ENCODE results near the gene SPO11.

DNA sequence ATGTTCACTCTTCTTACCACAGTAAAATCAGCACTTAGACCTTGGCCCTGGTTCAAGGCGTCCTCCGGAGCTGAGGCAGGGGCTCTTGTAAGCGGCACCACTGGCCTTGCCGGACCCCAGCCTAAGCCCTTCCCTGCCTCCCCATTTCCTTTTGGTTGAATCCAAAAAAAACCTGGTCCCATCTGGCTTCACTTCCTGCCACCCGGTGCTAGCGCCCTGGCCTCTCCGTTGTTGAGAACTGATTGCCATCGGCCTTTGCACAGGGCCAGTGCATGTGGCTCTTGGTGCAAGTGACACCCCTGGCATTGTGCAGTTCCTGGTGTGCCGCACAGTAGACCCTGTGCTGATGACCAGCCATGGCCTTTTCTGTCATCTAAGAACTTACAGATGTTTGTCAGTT lies 42.6 kb downstream of the SPO11 start:
- TF ChIP-seq, protein P1, sequence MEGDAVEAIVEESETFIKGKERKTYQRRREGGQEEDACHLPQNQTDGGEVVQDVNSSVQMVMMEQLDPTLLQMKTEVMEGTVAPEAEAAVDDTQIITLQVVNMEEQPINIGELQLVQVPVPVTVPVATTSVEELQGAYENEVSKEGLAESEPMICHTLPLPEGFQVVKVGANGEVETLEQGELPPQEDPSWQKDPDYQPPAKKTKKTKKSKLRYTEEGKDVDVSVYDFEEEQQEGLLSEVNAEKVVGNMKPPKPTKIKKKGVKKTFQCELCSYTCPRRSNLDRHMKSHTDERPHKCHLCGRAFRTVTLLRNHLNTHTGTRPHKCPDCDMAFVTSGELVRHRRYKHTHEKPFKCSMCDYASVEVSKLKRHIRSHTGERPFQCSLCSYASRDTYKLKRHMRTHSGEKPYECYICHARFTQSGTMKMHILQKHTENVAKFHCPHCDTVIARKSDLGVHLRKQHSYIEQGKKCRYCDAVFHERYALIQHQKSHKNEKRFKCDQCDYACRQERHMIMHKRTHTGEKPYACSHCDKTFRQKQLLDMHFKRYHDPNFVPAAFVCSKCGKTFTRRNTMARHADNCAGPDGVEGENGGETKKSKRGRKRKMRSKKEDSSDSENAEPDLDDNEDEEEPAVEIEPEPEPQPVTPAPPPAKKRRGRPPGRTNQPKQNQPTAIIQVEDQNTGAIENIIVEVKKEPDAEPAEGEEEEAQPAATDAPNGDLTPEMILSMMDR (conservative IDR thresholded peaks at IDR 0.05; ENCODE audit: low read depth in 2 of 2): no peak
- TF ChIP-seq CREB1 (CRISPR knock-in tag; IDR thresholded peaks at IDR 0.05; ENCODE audit: low read depth) (no peak), ZNF331 (CRISPR knock-in tag; IDR thresholded peaks at IDR 0.05; ENCODE audit: low read depth) (no peak), EZH2phosphoT487 (IDR thresholded peaks at IDR 0.05; ENCODE audit: unreplicated experiment) (no peak), POLR2AphosphoS5 (IDR thresholded peaks at IDR 0.05; ENCODE audit: low read depth) (no peak), EZH2 (IDR thresholded peaks at IDR 0.05; ENCODE audit: low read depth, unreplicated experiment) (no peak), NANOG (IDR thresholded peaks at IDR 0.05; ENCODE audit: borderline replicate concordance) (no peak), ZNF114 (CRISPR knock-in tag; IDR thresholded peaks at IDR 0.05) (no peak), STAT1 (IDR thresholded peaks at IDR 0.05; ENCODE audit: unreplicated experiment) (no peak)
- TF ChIP-seq, protein P2, sequence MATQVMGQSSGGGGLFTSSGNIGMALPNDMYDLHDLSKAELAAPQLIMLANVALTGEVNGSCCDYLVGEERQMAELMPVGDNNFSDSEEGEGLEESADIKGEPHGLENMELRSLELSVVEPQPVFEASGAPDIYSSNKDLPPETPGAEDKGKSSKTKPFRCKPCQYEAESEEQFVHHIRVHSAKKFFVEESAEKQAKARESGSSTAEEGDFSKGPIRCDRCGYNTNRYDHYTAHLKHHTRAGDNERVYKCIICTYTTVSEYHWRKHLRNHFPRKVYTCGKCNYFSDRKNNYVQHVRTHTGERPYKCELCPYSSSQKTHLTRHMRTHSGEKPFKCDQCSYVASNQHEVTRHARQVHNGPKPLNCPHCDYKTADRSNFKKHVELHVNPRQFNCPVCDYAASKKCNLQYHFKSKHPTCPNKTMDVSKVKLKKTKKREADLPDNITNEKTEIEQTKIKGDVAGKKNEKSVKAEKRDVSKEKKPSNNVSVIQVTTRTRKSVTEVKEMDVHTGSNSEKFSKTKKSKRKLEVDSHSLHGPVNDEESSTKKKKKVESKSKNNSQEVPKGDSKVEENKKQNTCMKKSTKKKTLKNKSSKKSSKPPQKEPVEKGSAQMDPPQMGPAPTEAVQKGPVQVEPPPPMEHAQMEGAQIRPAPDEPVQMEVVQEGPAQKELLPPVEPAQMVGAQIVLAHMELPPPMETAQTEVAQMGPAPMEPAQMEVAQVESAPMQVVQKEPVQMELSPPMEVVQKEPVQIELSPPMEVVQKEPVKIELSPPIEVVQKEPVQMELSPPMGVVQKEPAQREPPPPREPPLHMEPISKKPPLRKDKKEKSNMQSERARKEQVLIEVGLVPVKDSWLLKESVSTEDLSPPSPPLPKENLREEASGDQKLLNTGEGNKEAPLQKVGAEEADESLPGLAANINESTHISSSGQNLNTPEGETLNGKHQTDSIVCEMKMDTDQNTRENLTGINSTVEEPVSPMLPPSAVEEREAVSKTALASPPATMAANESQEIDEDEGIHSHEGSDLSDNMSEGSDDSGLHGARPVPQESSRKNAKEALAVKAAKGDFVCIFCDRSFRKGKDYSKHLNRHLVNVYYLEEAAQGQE (IDR thresholded peaks at IDR 0.05; ENCODE audit: unreplicated experiment): no peak
- TF ChIP-seq, protein P3, sequence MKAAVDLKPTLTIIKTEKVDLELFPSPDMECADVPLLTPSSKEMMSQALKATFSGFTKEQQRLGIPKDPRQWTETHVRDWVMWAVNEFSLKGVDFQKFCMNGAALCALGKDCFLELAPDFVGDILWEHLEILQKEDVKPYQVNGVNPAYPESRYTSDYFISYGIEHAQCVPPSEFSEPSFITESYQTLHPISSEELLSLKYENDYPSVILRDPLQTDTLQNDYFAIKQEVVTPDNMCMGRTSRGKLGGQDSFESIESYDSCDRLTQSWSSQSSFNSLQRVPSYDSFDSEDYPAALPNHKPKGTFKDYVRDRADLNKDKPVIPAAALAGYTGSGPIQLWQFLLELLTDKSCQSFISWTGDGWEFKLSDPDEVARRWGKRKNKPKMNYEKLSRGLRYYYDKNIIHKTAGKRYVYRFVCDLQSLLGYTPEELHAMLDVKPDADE (IDR thresholded peaks at IDR 0.05): no peak
- TF ChIP-seq, protein P4, sequence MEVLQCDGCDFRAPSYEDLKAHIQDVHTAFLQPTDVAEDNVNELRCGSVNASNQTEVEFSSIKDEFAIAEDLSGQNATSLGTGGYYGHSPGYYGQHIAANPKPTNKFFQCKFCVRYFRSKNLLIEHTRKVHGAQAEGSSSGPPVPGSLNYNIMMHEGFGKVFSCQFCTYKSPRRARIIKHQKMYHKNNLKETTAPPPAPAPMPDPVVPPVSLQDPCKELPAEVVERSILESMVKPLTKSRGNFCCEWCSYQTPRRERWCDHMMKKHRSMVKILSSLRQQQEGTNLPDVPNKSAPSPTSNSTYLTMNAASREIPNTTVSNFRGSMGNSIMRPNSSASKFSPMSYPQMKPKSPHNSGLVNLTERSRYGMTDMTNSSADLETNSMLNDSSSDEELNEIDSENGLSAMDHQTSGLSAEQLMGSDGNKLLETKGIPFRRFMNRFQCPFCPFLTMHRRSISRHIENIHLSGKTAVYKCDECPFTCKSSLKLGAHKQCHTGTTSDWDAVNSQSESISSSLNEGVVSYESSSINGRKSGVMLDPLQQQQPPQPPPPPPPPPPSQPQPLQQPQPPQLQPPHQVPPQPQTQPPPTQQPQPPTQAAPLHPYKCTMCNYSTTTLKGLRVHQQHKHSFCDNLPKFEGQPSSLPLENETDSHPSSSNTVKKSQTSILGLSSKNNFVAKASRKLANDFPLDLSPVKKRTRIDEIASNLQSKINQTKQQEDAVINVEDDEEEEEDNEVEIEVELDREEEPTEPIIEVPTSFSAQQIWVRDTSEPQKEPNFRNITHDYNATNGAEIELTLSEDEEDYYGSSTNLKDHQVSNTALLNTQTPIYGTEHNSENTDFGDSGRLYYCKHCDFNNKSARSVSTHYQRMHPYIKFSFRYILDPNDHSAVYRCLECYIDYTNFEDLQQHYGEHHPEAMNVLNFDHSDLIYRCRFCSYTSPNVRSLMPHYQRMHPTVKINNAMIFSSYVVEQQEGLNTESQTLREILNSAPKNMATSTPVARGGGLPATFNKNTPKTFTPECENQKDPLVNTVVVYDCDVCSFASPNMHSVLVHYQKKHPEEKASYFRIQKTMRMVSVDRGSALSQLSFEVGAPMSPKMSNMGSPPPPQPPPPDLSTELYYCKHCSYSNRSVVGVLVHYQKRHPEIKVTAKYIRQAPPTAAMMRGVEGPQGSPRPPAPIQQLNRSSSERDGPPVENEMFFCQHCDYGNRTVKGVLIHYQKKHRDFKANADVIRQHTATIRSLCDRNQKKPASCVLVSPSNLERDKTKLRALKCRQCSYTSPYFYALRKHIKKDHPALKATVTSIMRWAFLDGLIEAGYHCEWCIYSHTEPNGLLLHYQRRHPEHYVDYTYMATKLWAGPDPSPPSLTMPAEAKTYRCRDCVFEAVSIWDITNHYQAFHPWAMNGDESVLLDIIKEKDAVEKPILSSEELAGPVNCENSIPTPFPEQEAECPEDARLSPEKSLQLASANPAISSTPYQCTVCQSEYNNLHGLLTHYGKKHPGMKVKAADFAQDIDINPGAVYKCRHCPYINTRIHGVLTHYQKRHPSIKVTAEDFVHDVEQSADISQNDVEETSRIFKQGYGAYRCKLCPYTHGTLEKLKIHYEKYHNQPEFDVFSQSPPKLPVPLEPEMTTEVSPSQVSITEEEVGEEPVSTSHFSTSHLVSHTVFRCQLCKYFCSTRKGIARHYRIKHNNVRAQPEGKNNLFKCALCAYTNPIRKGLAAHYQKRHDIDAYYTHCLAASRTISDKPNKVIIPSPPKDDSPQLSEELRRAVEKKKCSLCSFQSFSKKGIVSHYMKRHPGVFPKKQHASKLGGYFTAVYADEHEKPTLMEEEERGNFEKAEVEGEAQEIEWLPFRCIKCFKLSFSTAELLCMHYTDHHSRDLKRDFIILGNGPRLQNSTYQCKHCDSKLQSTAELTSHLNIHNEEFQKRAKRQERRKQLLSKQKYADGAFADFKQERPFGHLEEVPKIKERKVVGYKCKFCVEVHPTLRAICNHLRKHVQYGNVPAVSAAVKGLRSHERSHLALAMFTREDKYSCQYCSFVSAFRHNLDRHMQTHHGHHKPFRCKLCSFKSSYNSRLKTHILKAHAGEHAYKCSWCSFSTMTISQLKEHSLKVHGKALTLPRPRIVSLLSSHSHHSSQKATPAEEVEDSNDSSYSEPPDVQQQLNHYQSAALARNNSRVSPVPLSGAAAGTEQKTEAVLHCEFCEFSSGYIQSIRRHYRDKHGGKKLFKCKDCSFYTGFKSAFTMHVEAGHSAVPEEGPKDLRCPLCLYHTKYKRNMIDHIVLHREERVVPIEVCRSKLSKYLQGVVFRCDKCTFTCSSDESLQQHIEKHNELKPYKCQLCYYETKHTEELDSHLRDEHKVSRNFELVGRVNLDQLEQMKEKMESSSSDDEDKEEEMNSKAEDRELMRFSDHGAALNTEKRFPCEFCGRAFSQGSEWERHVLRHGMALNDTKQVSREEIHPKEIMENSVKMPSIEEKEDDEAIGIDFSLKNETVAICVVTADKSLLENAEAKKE (CRISPR knock-in tag; IDR thresholded peaks at IDR 0.05): no peak

Measured in GM23338 (cell line).